Prostate gland (tissue), 2 donors: Measurements from ENCODE around the gene RAI1. TPM values are rescaled to one million over a fixed set of nuclear protein-coding genes. Genes with fewer than 3 reads are reported as not detected.

Experiments
- DNase-seq: peaks from one replicate; pipeline ENCODE4 v3.0.0-alpha.2; 2019; ENCODE audit warnings: low spot score
- H3K27ac ChIP-seq, 2 donors: fragments of 200-600 bp; sonication (generic); 2 replicates each; pipeline ENCODE4 v1.5.1; 2017 to 2019
- H3K27me3 ChIP-seq: fragments of 200-600 bp; sonication (generic); replicated peaks from 2 replicates; pipeline ENCODE4 v1.5.1; 2019; ENCODE audit not compliant: insufficient read depth
- H3K36me3 ChIP-seq, 2 donors: fragments of 200-600 bp; sonication (generic); 1 replicate in 1 of 2; 2 replicates in 1 of 2; pipeline versions ENCODE4 v1.5.1 to v1.8.1; 2017 to 2019
- H3K4me1 ChIP-seq: fragments of 200-600 bp; sonication (generic); replicated peaks from 2 replicates; pipeline ENCODE4 v1.5.1; 2019
- H3K4me3 ChIP-seq, 2 donors: fragments of 200-600 bp; sonication (generic); 2 replicates each; pipeline ENCODE4 v1.5.1; 2017 to 2019
- H3K9me3 ChIP-seq: fragments of 200-600 bp; sonication (generic); 2 replicates; pipeline ENCODE4 v1.5.1; 2017
- POLR2A ChIP-seq: fragments of 450-650 bp; IDR thresholded peaks from one replicate; pipeline ENCODE4 v1.6.1; 2016; ENCODE audit warnings: antibody characterized with exemption, mild to moderate bottlenecking
- POLR2AphosphoS5 ChIP-seq: sonication (generic); formaldehyde crosslinking; IDR thresholded peaks from one replicate; pipeline ENCODE4 v1.6.1; 2017; ENCODE audit warnings: antibody characterized with exemption
- WGBS: methylation state at CpG from one replicate; pipeline ENCODE4 v1.1.5; 2018; 5-methylcytosine and 5-hydroxymethylcytosine counted together
- intact Hi-C: fragments of 100-400 bp; cut with DNase I; formaldehyde crosslinking; loops from one replicate; pipeline ENCODE4 v1.14.2; 2022
- total RNA-seq, 2 donors: library from RNA; depleted of rRNA; stranded (reverse); fragments of >200 nt; gene quantifications; one replicate each; pipeline ENCODE4 v1.1.0, GENCODE V29; 2016
- TF ChIP-seq, protein P1 (sequence below), 4 experiments: fragments of 200-600 bp in 2 of 4; fragments of 450-650 bp in 2 of 4; sonication (generic) in 2 of 4; IDR thresholded peaks; 1 replicate in 3 of 4; 2 replicates in 1 of 4; pipeline ENCODE4 v1.5.1; 2016 to 2019; ENCODE audit warnings: antibody characterized with exemption in 4 of 4, mild to moderate bottlenecking in 2 of 4, moderate library complexity in 2 of 4

Gene RAI1
- total RNA-seq, 2 donors from 2014 or later, result 69.2 to 71.0 TPM

DNA sequence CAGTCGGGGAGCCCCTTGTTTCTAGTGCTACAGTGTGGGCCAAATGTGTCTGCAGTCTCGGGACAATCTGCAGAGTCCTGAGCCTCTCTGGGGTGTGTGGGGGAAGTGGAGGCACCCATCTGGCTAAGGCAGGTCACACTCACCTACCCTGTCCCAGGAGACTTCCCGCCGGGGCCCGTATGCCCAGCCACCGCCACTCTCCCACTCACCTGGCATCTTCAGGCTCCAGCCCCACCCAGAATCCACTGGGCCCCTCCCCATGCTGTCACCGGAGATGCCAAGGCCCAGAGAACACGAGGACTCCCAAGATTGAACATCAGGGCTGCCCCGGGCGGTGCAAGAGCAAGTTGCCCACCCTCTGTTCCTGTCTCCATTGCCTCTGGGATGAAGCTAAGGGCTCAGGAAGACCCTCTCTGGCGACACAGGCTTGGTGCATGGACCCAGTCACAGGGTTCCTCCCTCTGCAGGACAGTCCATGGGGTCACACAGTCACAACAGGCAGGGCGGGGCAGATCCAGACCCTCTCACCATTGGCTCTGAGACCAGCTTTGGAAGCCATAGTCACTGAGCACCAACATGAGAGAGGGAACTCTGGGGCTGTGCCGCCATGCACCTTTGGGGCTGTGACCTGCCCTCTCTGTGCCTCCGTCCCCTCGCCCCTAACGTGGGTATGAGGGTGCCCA, 117.5 kb downstream of the RAI1 start:
- 89% methylated on average over 16 of the region's 16 CpGs for WGBS
- intact Hi-C loops, result no loop called here
- Histone ChIP-seq H3K27ac (no peak overlapping the region), H3K27me3 (no peaks in the 10 kb centered on the region), H3K9me3 (no peaks in the 10 kb centered on the region), H3K4me3 (no peak overlapping the region), H3K36me3 (peaks cover 7% of the 10 kb centered on the region in 2 donors), H3K4me1 (no peaks in the 10 kb centered on the region)
- TF ChIP-seq POLR2AphosphoS5 (no peak), POLR2A (no peak)
- TF ChIP-seq, protein P1, sequence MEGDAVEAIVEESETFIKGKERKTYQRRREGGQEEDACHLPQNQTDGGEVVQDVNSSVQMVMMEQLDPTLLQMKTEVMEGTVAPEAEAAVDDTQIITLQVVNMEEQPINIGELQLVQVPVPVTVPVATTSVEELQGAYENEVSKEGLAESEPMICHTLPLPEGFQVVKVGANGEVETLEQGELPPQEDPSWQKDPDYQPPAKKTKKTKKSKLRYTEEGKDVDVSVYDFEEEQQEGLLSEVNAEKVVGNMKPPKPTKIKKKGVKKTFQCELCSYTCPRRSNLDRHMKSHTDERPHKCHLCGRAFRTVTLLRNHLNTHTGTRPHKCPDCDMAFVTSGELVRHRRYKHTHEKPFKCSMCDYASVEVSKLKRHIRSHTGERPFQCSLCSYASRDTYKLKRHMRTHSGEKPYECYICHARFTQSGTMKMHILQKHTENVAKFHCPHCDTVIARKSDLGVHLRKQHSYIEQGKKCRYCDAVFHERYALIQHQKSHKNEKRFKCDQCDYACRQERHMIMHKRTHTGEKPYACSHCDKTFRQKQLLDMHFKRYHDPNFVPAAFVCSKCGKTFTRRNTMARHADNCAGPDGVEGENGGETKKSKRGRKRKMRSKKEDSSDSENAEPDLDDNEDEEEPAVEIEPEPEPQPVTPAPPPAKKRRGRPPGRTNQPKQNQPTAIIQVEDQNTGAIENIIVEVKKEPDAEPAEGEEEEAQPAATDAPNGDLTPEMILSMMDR (IDR thresholded peaks at IDR 0.05), result no peak
- DNase-seq, result no peak

DNA sequence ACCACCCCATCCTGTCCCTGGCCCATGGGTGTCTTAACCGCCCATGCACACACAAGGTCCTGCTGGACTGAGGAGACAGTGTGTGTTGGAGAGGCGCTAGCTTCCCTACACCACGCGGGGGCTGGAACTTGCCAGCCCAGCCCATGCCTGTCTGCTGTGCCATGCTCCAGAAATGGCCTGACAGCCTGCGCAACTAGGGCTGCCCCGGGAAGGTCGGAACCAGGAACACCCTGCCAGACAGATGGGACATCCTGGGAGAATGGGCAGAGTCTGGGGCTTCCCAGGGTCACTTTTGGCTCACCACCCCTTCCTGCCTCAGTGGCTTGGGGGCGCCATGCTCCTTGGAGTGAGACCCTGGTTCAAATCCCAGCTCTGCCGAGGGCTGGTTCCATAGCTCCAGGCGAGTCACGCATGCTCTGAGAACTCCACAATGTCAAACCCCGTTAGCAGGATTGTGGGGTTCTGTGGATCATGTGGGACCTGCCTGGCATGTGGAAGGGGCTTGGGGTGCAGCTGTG, 119.3 kb downstream of the RAI1 start:
- H3K36me3 ChIP-seq, result peaks cover 0 to 4% of the 10 kb centered on the region in 2 donors
- H3K4me3 ChIP-seq, result no peak overlapping the region
- H3K4me1 ChIP-seq, result no peaks in the 10 kb centered on the region
- H3K27me3 ChIP-seq, result no peaks in the 10 kb centered on the region
- no peak overlapping the region for H3K27ac ChIP-seq
- no peaks in the 10 kb centered on the region for H3K9me3 ChIP-seq
- no peak for TF ChIP-seq POLR2AphosphoS5
- TF ChIP-seq POLR2A, result no peak
- DNase-seq, result no peak
- 86% methylated on average over 8 of the region's 12 CpGs for WGBS
- intact Hi-C loops, result no loop called here

DNA sequence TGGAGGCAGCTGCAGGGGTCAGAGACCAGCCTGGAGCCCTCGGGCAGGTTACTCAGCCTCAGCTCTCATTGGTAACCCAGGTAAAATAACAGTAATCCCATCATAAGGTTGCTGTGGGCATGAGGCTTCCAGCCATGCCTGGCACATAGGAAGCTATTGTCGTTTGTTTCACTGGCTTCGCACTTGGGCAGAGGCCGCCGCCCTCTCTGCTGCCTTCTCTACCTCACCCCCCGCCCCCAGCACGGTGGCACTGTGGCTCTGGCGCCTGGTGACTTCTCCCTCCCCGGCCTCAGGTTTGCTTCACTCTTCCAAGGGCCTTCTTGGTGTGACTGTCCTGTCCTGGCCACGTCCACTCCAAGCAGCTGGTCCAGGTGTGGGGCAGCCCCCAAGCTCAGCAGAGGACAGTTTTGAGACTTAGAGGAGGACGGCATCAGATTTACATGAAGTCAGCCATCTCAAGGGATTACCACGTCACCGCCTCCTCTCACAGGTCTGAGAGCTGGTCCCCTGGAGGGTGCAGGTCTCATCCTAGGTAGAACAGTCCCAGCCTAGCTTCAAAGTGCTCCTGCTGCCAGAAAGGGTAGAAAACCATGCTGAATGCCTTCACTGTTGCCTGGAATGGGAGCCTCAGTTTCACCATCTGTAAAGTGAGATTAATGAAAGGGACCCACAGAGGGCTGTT, 120.7 kb downstream of the RAI1 start:
- no peak for DNase-seq
- Histone ChIP-seq H3K36me3 (no peaks in the 10 kb centered on the region), H3K27me3 (no peaks in the 10 kb centered on the region), H3K27ac (no peak overlapping the region), H3K9me3 (no peaks in the 10 kb centered on the region), H3K4me1 (no peaks in the 10 kb centered on the region), H3K4me3 (no peak overlapping the region)
- WGBS, result 93% methylated on average over 13 of the region's 13 CpGs
- intact Hi-C loops, result no loop called here
- TF ChIP-seq, protein P1 (IDR thresholded peaks at IDR 0.05), result no peak
- no peak for TF ChIP-seq POLR2AphosphoS5
- no peak for TF ChIP-seq POLR2A

DNA sequence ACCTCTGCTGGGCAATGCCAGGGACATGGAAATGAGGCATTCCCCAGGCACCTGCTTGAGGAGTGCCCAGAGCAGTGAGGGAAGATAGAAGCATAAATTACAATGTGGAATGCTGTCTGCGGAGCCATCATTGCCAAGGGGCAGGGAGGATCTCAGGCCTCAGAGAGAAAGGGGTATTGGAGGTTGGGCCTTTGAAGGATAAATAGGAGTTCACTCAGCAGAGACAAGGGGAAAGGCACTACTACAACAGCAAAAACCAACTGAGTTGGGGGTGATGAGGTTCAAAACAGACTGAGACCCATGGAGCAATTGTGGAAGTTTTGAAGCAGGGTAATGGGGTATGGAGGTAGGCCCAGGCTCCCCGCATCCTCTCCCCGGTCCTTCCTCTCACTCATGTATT, 122.7 kb downstream of the RAI1 start:
- no peaks in the 10 kb centered on the region for H3K27me3 ChIP-seq
- no peak overlapping the region for H3K27ac ChIP-seq
- WGBS, result 88% methylated on average over 3 of the region's 3 CpGs
- TF ChIP-seq, protein P1 (IDR thresholded peaks at IDR 0.05), result no peak
- no peak for TF ChIP-seq POLR2AphosphoS5
- no peak for TF ChIP-seq POLR2A
- H3K9me3 ChIP-seq, result no peaks in the 10 kb centered on the region
- no peak overlapping the region for H3K4me3 ChIP-seq
- H3K4me1 ChIP-seq, result no peaks in the 10 kb centered on the region
- no peak for DNase-seq
- H3K36me3 ChIP-seq, result no peaks in the 10 kb centered on the region
- intact Hi-C loops, result no loop called here

DNA sequence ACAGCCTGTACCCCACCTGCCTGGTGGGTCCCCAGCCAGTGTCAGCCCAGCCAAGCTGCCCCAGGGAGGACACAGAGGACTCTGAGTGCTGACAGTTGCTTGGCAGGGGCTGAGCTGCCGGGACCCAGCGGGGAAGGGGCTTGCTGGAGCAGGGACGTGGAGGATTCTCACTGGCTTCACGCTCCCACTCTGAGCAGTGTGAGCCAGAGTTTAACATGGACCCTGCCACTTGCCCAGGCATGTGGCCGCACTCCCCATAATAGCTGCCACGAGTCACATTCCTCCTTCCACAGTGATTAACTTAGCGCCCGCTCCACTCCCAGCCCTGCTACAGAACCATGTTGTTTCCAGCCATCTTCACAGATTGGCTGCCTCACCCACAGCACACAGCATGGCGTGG, 124.3 kb downstream of the RAI1 start:
- WGBS, result 47% methylated on average over 9 of the region's 9 CpGs
- H3K27me3 ChIP-seq, result no peaks in the 10 kb centered on the region
- no peaks in the 10 kb centered on the region for H3K36me3 ChIP-seq
- intact Hi-C loops, result no loop called here
- no peak overlapping the region for H3K27ac ChIP-seq
- H3K4me3 ChIP-seq, result no peak overlapping the region
- peaks cover 7% of the 10 kb centered on the region for H3K4me1 ChIP-seq
- no peak for DNase-seq
- TF ChIP-seq, protein P1 (IDR thresholded peaks at IDR 0.05), result no peak
- TF ChIP-seq POLR2A (no peak), POLR2AphosphoS5 (no peak)
- H3K9me3 ChIP-seq, result no peaks in the 10 kb centered on the region
